Brain microvascular endothelial cell (primary cell): ENCODE measurements around the gene CNIH3.

Experiments used
- DNase-seq: peaks from one replicate; pipeline ENCODE4 v3.0.0-alpha.2; 2020
- H3K27ac ChIP-seq: fragments of 250-450 bp; sonication (Bioruptor Pico); 2 replicates; pipeline ENCODE4 v1.5.1; 2020; ENCODE audit warnings: mild to moderate bottlenecking, moderate library complexity
- H3K27me3 ChIP-seq: fragments of 250-450 bp; sonication (Bioruptor Pico); replicated peaks from 2 replicates; pipeline ENCODE4 v1.5.1; 2020; ENCODE audit warnings: mild to moderate bottlenecking
- H3K36me3 ChIP-seq: fragments of 250-450 bp; sonication (Bioruptor Pico); replicated peaks from 2 replicates; pipeline ENCODE4 v1.5.1; 2020; ENCODE audit warnings: mild to moderate bottlenecking
- H3K4me3 ChIP-seq: 2 replicates; pipeline ENCODE4 v1.5.1; 2011; ENCODE audit warnings: low read depth, mild to moderate bottlenecking, control low read depth, low read length, moderate library complexity
- CTCF ChIP-seq: IDR thresholded peaks from 2 replicates; pipeline ENCODE4 v1.5.1; 2011; ENCODE audit warnings: low read depth, mild to moderate bottlenecking, moderate library complexity, low read length, control low read depth, inconsistent platforms; ENCODE audit errors: missing control alignments
- in situ Hi-C: cut with HindIII; loops from 2 replicates; pipeline ENCODE4 v1.10.0; 2017; ENCODE audit warnings: low sequenced_read_pairs, low pct_ligation_motif_present

The CNIH3 gene

GRCh38 chr1:224766266-224766665, 150.1 kb downstream of the CNIH3 start:
- no peak for TF ChIP-seq CTCF
- H3K27ac ChIP-seq: no peak overlapping the region
- H3K36me3 ChIP-seq: no peaks in the 10 kb centered on the region
- in situ Hi-C loops: no loop called here
- H3K4me3 ChIP-seq: no peak overlapping the region
- no peak for DNase-seq
- H3K27me3 ChIP-seq: no peaks in the 10 kb centered on the region

- TF ChIP-seq CTCF: no peak
- in situ Hi-C loops: no loop called here
- no peak overlapping the region for H3K4me3 ChIP-seq
These were observed 150.9 kb downstream of the CNIH3 start for GRCh38 chr1:224767031-224767430.

GRCh38 chr1:224767676-224768075, 151.6 kb downstream of the CNIH3 start:
- DNase-seq: no peak
- Histone ChIP-seq H3K4me3 (no peak overlapping the region), H3K27ac (no peak overlapping the region), H3K27me3 (no peaks in the 10 kb centered on the region), H3K36me3 (no peaks in the 10 kb centered on the region)
- in situ Hi-C loops: no loop called here
- TF ChIP-seq CTCF: no peak

More at GRCh38 chr1:224767031-224767430, 150.9 kb downstream of the CNIH3 start:
- no peak for DNase-seq
- Histone ChIP-seq H3K27ac (no peak overlapping the region), H3K27me3 (no peaks in the 10 kb centered on the region), H3K36me3 (no peaks in the 10 kb centered on the region)

- Histone ChIP-seq H3K27me3 (no peaks in the 10 kb centered on the region), H3K4me3 (no peak overlapping the region), H3K27ac (no peak overlapping the region), H3K36me3 (no peaks in the 10 kb centered on the region)
- TF ChIP-seq CTCF: no peak
- in situ Hi-C loops: no loop called here
- no peak for DNase-seq
These were observed 152.9 kb downstream of the CNIH3 start for GRCh38 chr1:224768971-224769370.

GRCh38 chr1:224769452-224770335, 153.6 kb downstream of the CNIH3 start:
- no peaks in the 10 kb centered on the region for H3K27me3 ChIP-seq
- no peaks in the 10 kb centered on the region for H3K36me3 ChIP-seq
- H3K4me3 ChIP-seq: no peak overlapping the region
- H3K27ac ChIP-seq: no peak overlapping the region
- in situ Hi-C loops: no loop called here
- TF ChIP-seq CTCF: no peak
- no peak for DNase-seq

- Histone ChIP-seq H3K36me3 (no peaks in the 10 kb centered on the region), H3K27me3 (no peaks in the 10 kb centered on the region), H3K27ac (no peak overlapping the region), H3K4me3 (no peak overlapping the region)
- TF ChIP-seq CTCF: no peak
- peak; percentile 11 for DNase-seq
- in situ Hi-C loops: no loop called here
These were observed 154.2 kb downstream of the CNIH3 start for GRCh38 chr1:224770336-224770693.
